Esophagus squamous epithelium (tissue), 4 donors: ENCODE measurements around the gene RAB27B.

Experiments used
- POLR2A ChIP-seq, 4 donors: fragments of 450-650 bp; IDR thresholded peaks; one replicate each; pipeline ENCODE4 v1.6.1; 2017; ENCODE audit warnings: antibody characterized with exemption in 4 of 4, mild to moderate bottlenecking in 4 of 4, moderate library complexity in 3 of 4
- TF ChIP-seq, protein P1 (sequence below), 6 experiments: fragments of 450-650 bp in 4 of 6; fragments of 200-600 bp in 2 of 6; sonication (generic) in 2 of 6; IDR thresholded peaks; one replicate each; pipeline ENCODE4 v1.5.1; 2016 to 2019; ENCODE audit warnings: antibody characterized with exemption in 6 of 6, mild to moderate bottlenecking in 4 of 6, moderate library complexity in 4 of 6

DNA sequence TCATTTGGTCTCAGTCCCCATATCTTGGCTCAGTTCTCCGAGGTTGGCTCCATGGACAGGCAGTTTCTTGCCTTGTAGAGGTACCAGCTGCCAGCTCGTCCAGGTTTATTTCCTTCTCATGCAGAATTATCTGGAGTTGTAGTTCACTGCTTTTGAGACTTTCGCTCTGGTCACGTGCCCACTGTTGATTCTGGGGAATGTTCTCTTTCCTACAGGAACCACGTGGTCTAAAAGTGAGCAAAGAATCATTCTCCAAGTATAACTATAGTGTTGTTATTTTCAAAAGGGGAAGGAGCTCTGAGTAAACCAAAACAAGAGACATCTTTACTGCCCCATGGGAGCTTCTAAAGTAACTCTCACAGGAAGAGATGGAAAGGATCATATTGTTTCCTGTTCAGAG, 41.2 kb upstream of the RAB27B start:
- TF ChIP-seq, protein P1, sequence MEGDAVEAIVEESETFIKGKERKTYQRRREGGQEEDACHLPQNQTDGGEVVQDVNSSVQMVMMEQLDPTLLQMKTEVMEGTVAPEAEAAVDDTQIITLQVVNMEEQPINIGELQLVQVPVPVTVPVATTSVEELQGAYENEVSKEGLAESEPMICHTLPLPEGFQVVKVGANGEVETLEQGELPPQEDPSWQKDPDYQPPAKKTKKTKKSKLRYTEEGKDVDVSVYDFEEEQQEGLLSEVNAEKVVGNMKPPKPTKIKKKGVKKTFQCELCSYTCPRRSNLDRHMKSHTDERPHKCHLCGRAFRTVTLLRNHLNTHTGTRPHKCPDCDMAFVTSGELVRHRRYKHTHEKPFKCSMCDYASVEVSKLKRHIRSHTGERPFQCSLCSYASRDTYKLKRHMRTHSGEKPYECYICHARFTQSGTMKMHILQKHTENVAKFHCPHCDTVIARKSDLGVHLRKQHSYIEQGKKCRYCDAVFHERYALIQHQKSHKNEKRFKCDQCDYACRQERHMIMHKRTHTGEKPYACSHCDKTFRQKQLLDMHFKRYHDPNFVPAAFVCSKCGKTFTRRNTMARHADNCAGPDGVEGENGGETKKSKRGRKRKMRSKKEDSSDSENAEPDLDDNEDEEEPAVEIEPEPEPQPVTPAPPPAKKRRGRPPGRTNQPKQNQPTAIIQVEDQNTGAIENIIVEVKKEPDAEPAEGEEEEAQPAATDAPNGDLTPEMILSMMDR (IDR thresholded peaks at IDR 0.05) = no peak
- no peak for TF ChIP-seq POLR2A (IDR thresholded peaks at IDR 0.05)
